Nephron (organoid): ENCODE measurements around the gene SMYD3.
A peak's percentile ranks its signal among the peaks of the same experiment; 100 is the strongest.

Source experiments
- H3K27ac Mint-ChIP-seq, 3 experiments: 2 replicates each; pipeline ENCODE4 v1.8.0; 2020; ENCODE audit warnings: mixed read lengths in 3 of 3, mild to moderate bottlenecking in 2 of 3, moderate library complexity in 1 of 3
- H3K27me3 Mint-ChIP-seq: 2 replicates; pipeline ENCODE4 v1.8.0; 2021; ENCODE audit warnings: low read depth, mild to moderate bottlenecking, moderate library complexity, mixed read lengths
- H3K36me3 Mint-ChIP-seq: 2 replicates; pipeline ENCODE4 v1.8.0; 2020; ENCODE audit warnings: low read depth, mixed read lengths
- H3K4me1 Mint-ChIP-seq: 2 replicates; pipeline ENCODE4 v1.8.0; 2020; ENCODE audit warnings: mixed read lengths
- H3K4me3 Mint-ChIP-seq, 3 experiments: 2 replicates each; pipeline ENCODE4 v1.8.0; 2020; ENCODE audit warnings: mild to moderate bottlenecking in 3 of 3, mixed read lengths in 3 of 3, moderate library complexity in 2 of 3
- H3K9me3 Mint-ChIP-seq: 2 replicates; pipeline ENCODE4 v1.8.0; 2020; ENCODE audit warnings: mixed read lengths
- TF ChIP-seq, protein P1 (sequence below), 3 experiments: fragments of 200-600 bp; sonication (generic); IDR thresholded peaks; one replicate each; pipeline ENCODE4 v1.5.0; 2021; ENCODE audit warnings: antibody characterized with exemption in 3 of 3; ENCODE audit not compliant: unreplicated experiment in 3 of 3

The SMYD3 gene

DNA sequence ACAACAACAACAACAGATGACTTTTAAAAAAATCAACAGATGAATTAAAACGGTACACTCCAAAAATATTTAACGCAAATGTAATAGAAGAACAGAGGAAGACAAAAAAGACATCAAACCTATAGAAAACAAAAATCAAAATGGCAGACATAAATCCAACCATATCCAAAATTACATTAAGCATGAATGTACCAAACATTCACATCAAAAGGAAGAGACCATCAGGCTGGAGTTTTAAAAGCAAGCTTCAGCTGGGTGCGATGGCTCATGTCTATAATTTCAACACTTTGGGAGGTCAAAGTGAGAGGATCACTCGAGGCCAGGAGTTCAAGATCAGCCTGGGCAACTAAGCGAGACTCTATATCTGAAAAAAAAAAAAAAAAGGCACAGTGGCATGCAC is 116.2 kb downstream of the SMYD3 start:
- Mint-ChIP-seq H3K4me1 (peaks cover 14% of the 10 kb centered on the region), H3K36me3 (peaks cover 22% of the 10 kb centered on the region), H3K27me3 (no peaks in the 10 kb centered on the region), H3K4me3 (no peak overlapping the region), H3K9me3 (peaks cover 18% of the 10 kb centered on the region), H3K27ac (no peak overlapping the region)
- TF ChIP-seq, protein P1, sequence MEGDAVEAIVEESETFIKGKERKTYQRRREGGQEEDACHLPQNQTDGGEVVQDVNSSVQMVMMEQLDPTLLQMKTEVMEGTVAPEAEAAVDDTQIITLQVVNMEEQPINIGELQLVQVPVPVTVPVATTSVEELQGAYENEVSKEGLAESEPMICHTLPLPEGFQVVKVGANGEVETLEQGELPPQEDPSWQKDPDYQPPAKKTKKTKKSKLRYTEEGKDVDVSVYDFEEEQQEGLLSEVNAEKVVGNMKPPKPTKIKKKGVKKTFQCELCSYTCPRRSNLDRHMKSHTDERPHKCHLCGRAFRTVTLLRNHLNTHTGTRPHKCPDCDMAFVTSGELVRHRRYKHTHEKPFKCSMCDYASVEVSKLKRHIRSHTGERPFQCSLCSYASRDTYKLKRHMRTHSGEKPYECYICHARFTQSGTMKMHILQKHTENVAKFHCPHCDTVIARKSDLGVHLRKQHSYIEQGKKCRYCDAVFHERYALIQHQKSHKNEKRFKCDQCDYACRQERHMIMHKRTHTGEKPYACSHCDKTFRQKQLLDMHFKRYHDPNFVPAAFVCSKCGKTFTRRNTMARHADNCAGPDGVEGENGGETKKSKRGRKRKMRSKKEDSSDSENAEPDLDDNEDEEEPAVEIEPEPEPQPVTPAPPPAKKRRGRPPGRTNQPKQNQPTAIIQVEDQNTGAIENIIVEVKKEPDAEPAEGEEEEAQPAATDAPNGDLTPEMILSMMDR (IDR thresholded peaks at IDR 0.05; ENCODE audit: unreplicated experiment in 3 of 3): no peak

DNA sequence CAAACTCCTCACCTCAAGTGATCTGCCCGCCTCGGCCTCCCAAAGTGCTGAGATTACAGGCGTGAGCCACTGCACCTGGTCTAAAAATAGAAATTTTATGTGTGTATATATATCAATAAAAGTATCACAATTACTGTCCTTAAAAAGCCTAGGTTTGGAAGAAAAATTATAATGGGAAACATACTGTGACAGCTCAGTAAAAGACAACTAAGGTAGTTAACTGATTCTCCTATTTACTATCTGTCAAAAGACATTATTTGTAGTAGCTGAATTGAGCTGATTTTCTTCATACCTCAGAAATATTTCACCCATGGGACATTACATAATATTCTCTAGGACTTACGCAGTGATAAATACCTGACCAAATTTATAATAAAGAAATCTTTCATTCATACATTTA is 122.5 kb downstream of the SMYD3 start:
- peaks cover 8% of the 10 kb centered on the region for H3K4me1 Mint-ChIP-seq
- H3K27ac Mint-ChIP-seq: no peak overlapping the region
- no peak overlapping the region for H3K4me3 Mint-ChIP-seq
- H3K36me3 Mint-ChIP-seq: no peaks in the 10 kb centered on the region
- TF ChIP-seq, protein P1 (IDR thresholded peaks at IDR 0.05; ENCODE audit: unreplicated experiment in 3 of 3): no peak
- H3K27me3 Mint-ChIP-seq: no peaks in the 10 kb centered on the region
- peaks cover under 1% of the 10 kb centered on the region for H3K9me3 Mint-ChIP-seq

DNA sequence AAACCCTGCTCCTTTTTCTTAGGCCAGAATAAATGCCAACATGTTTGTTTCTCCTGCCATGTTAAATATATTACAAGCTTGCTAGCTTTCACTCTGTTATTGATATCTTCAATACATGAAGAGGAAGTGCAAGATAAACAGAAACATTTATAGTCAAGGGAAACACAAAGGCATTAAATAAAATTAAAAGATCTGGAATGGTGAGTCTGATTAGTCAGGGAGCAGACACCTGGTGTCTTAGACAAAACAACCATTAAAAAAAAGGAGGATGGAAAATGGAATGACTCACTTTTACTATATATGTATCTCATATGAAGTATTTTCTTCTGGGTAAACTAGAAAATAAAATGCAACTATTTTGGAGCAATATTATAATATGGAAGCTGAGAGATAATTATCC is 123.3 kb downstream of the SMYD3 start:
- H3K27ac Mint-ChIP-seq: peak overlapping the region; percentile 10 to 57 (median 14)
- no peaks in the 10 kb centered on the region for H3K27me3 Mint-ChIP-seq
- TF ChIP-seq, protein P1 (IDR thresholded peaks at IDR 0.05; ENCODE audit: unreplicated experiment in 3 of 3): no peak
- H3K4me3 Mint-ChIP-seq: no peak overlapping the region
- no peaks in the 10 kb centered on the region for H3K9me3 Mint-ChIP-seq
- H3K4me1 Mint-ChIP-seq: peaks cover 8% of the 10 kb centered on the region
- H3K36me3 Mint-ChIP-seq: no peaks in the 10 kb centered on the region

DNA sequence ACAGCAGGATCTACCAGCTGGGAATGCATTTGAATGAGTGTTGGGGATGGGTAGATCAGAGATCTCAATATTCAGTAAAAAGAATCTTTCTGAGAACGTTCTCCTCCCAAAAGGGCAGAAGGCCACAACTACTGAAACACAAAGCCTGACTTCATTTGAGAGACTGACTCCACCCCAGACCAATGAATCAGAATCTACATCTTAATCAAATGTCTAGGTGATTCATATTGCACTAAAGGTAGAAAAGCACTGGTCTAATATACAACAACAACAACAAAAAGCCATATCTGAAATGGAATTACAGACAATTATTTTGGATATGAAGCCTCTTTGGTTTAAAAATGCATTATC is 123.9 kb downstream of the SMYD3 start:
- TF ChIP-seq, protein P1 (IDR thresholded peaks at IDR 0.05; ENCODE audit: unreplicated experiment in 3 of 3): no peak
- Mint-ChIP-seq H3K27me3 (no peaks in the 10 kb centered on the region), H3K4me3 (no peak overlapping the region), H3K36me3 (no peaks in the 10 kb centered on the region), H3K27ac (peak overlapping the region in 2 of 3 experiments; percentile 14 to 57), H3K4me1 (peaks cover 8% of the 10 kb centered on the region), H3K9me3 (no peaks in the 10 kb centered on the region)

DNA sequence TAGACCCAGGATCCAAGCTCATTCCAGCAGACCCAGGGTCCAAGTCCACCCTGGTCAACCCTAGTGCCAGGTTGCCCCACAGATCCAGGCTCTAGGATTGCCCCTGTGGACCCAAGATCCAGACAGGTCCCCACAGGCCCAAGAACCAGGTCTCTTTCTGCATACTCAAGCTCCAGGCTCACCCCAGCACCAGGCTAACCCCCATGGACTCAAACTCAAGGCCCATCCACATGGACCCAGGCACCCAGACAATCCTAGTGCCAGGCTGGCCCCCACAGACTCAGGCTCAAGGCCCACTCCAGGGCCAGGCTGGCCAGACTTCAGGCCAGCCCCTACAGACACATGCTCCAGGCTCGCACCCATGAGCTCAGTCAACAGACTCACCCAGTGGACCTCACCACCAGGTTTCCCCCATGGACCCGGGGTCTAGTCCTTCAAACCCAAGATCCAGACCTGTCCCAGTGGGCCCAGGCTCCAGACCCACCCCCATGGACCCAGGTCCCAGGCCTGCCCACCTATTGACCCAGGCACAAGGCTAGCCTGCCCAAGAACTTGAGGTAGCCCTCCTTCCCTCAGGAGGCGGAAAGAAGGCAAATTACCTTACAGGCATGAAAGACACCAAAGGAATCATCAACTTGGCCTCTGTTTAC is 124.4 kb downstream of the SMYD3 start:
- no peak overlapping the region for H3K4me3 Mint-ChIP-seq
- H3K27ac Mint-ChIP-seq: peak overlapping the region in 2 of 3 experiments; percentile 14 to 57

DNA sequence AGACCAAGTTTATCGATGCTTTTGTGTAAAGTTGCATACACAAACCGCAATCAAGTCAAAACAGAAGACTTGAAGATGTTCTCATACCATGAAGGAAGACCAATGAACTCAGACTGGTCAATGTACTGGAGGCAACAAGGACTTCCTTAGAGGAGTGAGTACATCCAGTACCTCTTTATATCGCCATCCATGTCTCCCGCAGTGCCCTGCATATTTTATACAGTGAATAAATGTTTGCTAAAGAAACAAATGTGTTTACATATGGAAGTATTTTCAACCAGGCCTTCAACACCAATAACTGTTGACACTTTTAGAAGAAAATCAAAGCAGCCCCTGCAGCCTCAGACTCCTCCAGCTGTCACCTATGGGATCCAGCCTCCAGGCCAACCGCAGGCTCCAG is 125.6 kb downstream of the SMYD3 start:
- Mint-ChIP-seq H3K4me1 (peaks cover 8% of the 10 kb centered on the region), H3K27me3 (no peaks in the 10 kb centered on the region), H3K9me3 (no peaks in the 10 kb centered on the region), H3K36me3 (no peaks in the 10 kb centered on the region), H3K4me3 (no peak overlapping the region), H3K27ac (no peak overlapping the region)
- TF ChIP-seq, protein P1 (IDR thresholded peaks at IDR 0.05; ENCODE audit: unreplicated experiment in 3 of 3): no peak

More for the DNA sequence above, 124.4 kb downstream of the SMYD3 start:
- Mint-ChIP-seq H3K9me3 (no peaks in the 10 kb centered on the region), H3K36me3 (no peaks in the 10 kb centered on the region), H3K27me3 (no peaks in the 10 kb centered on the region), H3K4me1 (peaks cover 8% of the 10 kb centered on the region)
- TF ChIP-seq, protein P1 (IDR thresholded peaks at IDR 0.05; ENCODE audit: unreplicated experiment in 3 of 3): no peak
